ENCODE data around the gene ZSWIM7.

The ZSWIM7 gene

GRCh38 chr17:15928286-15928785, 71.2 kb downstream of the ZSWIM7 start:
- no peak for DNase-seq
